ENCODE results near the gene PXYLP1. TPM values are rescaled to one million over a fixed set of nuclear protein-coding genes. Genes with fewer than 3 reads are reported as not detected.

Gene PXYLP1
- total and polyA plus RNA-seq, 7 donors = 2.4 to 12.2 (median 5.8) TPM

DNA sequence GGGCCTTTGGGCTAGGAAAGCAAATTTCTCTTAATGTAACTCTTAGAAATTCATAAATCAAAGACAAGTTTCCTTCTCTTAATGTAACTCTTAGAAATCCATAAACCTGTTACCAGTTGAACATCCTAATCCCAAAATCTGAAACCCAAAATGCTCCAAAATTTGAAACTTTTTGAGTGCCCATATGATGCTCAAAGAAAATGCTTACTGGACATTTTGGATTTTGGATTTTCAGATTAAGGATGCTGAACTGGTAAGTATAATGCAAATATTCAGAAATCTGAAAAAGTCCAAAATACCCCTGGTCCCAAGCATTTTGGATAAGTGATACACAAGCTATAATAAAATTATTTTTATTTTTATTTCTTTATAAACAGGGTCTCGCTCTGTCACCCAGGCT lies 85.2 kb downstream of the PXYLP1 start:
- Histone ChIP-seq H3K9me3 (no peaks in the 10 kb centered on the region), H3K4me1 (peaks cover 0 to 11% (median 7%) of the 10 kb centered on the region in 4 donors), H3K27ac (no peak overlapping the region), H3K27me3 (no peaks in the 10 kb centered on the region), H3K4me3 (no peak overlapping the region), H3K36me3 (no peaks in the 10 kb centered on the region)
- WGBS, 2 donors = 92 to 98% methylated on average over 1 of the region's 1 CpG
- no peak for DNase-seq
- intact Hi-C loops (cut with DNase I) = no loop called here
- TF ChIP-seq CTCF (IDR thresholded peaks at IDR 0.05) (no peak), POLR2A (IDR thresholded peaks at IDR 0.05) (no peak), EP300 (IDR thresholded peaks at IDR 0.05) (no peak), POLR2AphosphoS5 (IDR thresholded peaks at IDR 0.05) (no peak)

GRCh38 chr3:141320399-141321108 lies 88.9 kb downstream of the PXYLP1 start:
- intact Hi-C loops (cut with DNase I) = no loop called here
- Histone ChIP-seq H3K27ac (no peak overlapping the region), H3K9me3 (no peaks in the 10 kb centered on the region), H3K36me3 (no peaks in the 10 kb centered on the region), H3K27me3 (no peaks in the 10 kb centered on the region), H3K4me1 (no peaks in the 10 kb centered on the region), H3K4me3 (no peak overlapping the region)
- no peak for DNase-seq
- TF ChIP-seq CTCF (IDR thresholded peaks at IDR 0.05) (no peak), EP300 (IDR thresholded peaks at IDR 0.05) (no peak), POLR2AphosphoS5 (IDR thresholded peaks at IDR 0.05) (no peak), POLR2A (IDR thresholded peaks at IDR 0.05) (no peak)

DNA sequence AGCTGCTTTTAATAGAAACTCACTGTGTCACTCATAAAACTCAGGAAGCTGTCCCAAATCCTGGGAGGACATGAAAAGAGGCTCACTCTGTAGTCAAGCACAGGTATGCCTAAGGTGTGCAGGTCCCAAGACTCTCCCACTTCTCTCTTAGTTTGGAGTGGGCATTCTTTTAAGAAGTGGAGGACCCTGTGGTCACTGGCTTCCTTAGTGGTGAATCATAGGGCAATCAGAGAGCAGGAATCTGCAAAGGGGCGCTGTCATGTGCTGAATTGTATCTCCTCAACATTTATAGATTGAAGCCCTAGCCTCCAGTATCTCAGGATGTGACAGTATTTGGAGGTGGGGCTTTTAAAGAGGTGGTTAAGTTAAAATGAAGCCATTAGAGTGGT lies 89.5 kb downstream of the PXYLP1 start:
- Histone ChIP-seq H3K36me3 (no peaks in the 10 kb centered on the region), H3K4me1 (no peaks in the 10 kb centered on the region), H3K4me3 (no peak overlapping the region), H3K27ac (no peak overlapping the region), H3K9me3 (no peaks in the 10 kb centered on the region), H3K27me3 (no peaks in the 10 kb centered on the region)
- TF ChIP-seq CTCF (IDR thresholded peaks at IDR 0.05) = no peak
- no peak for DNase-seq
- WGBS, 2 donors = 94 to 95% methylated on average over 1 of the region's 1 CpG
- intact Hi-C loops (cut with DNase I) = no loop called here

GRCh38 chr3:141323936-141324704 lies 92.5 kb downstream of the PXYLP1 start:
- Histone ChIP-seq H3K9me3 (no peaks in the 10 kb centered on the region), H3K36me3 (no peaks in the 10 kb centered on the region), H3K4me3 (no peak overlapping the region), H3K27ac (no peak overlapping the region), H3K4me1 (no peaks in the 10 kb centered on the region), H3K27me3 (no peaks in the 10 kb centered on the region)
- no peak for DNase-seq
- intact Hi-C loops (cut with DNase I) = no loop called here
- TF ChIP-seq POLR2A (IDR thresholded peaks at IDR 0.05) = no peak
- TF ChIP-seq CTCF (IDR thresholded peaks at IDR 0.05) = no peak
- TF ChIP-seq EP300 (IDR thresholded peaks at IDR 0.05) = no peak
- TF ChIP-seq POLR2AphosphoS5 (IDR thresholded peaks at IDR 0.05) = no peak
- 19 to 66% methylated on average over 4 of the region's 4 CpGs for WGBS, 2 donors

Data from sigmoid colon (tissue), 7 donors.